ENCODE measurements around the gene ACRV1.

The ACRV1 gene

DNA sequence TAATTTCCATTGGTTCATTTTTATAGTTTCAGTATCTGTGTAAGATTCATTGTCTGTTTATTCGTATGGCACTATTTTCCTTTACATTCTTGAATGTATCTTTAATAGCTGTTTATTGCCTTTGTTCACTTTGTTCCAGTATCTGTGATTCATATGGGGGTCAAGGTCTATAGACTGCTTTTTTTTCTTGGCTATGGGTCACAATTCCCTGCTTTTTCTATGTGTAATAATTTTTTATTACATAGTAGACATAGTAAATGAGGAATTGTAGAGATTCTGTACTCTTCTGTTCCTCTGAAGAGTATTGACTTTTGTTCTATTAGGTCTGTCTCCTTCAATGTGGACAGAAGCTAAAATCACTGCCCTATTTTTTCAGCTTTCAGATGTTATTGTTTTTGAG lies 10.5 kb downstream of the ACRV1 start:
- no peak for TF ChIP-seq FOXM1 (IDR thresholded peaks at IDR 0.05; ENCODE audit: borderline replicate concordance, low read depth)
- TF ChIP-seq TCF12 (IDR thresholded peaks at IDR 0.05; ENCODE audit: low read depth): no peak
- TF ChIP-seq, protein P1, sequence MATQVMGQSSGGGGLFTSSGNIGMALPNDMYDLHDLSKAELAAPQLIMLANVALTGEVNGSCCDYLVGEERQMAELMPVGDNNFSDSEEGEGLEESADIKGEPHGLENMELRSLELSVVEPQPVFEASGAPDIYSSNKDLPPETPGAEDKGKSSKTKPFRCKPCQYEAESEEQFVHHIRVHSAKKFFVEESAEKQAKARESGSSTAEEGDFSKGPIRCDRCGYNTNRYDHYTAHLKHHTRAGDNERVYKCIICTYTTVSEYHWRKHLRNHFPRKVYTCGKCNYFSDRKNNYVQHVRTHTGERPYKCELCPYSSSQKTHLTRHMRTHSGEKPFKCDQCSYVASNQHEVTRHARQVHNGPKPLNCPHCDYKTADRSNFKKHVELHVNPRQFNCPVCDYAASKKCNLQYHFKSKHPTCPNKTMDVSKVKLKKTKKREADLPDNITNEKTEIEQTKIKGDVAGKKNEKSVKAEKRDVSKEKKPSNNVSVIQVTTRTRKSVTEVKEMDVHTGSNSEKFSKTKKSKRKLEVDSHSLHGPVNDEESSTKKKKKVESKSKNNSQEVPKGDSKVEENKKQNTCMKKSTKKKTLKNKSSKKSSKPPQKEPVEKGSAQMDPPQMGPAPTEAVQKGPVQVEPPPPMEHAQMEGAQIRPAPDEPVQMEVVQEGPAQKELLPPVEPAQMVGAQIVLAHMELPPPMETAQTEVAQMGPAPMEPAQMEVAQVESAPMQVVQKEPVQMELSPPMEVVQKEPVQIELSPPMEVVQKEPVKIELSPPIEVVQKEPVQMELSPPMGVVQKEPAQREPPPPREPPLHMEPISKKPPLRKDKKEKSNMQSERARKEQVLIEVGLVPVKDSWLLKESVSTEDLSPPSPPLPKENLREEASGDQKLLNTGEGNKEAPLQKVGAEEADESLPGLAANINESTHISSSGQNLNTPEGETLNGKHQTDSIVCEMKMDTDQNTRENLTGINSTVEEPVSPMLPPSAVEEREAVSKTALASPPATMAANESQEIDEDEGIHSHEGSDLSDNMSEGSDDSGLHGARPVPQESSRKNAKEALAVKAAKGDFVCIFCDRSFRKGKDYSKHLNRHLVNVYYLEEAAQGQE (IDR thresholded peaks at IDR 0.05; ENCODE audit: low read depth): no peak
- no peak for TF ChIP-seq TAF1 (IDR thresholded peaks at IDR 0.05; ENCODE audit: low read depth)
- TF ChIP-seq CREB1 (IDR thresholded peaks at IDR 0.05; ENCODE audit: low read depth): no peak
- no peak for TF ChIP-seq ZBTB7A (IDR thresholded peaks at IDR 0.05; ENCODE audit: low read depth)
- TF ChIP-seq RAD21 (IDR thresholded peaks at IDR 0.05; ENCODE audit: low read depth): no peak
- no peak for TF ChIP-seq NFIC (IDR thresholded peaks at IDR 0.05)
- TF ChIP-seq YY1 (IDR thresholded peaks at IDR 0.05; ENCODE audit: low read depth): no peak
- TF ChIP-seq, protein P2, sequence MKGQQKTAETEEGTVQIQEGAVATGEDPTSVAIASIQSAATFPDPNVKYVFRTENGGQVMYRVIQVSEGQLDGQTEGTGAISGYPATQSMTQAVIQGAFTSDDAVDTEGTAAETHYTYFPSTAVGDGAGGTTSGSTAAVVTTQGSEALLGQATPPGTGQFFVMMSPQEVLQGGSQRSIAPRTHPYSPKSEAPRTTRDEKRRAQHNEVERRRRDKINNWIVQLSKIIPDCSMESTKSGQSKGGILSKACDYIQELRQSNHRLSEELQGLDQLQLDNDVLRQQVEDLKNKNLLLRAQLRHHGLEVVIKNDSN (IDR thresholded peaks at IDR 0.05): no peak
- TF ChIP-seq, protein P3, sequence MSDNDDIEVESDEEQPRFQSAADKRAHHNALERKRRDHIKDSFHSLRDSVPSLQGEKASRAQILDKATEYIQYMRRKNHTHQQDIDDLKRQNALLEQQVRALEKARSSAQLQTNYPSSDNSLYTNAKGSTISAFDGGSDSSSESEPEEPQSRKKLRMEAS (IDR thresholded peaks at IDR 0.05): no peak
- no peak for TF ChIP-seq EP300 (IDR thresholded peaks at IDR 0.05; ENCODE audit: borderline replicate concordance)
- TF ChIP-seq TEAD4 (IDR thresholded peaks at IDR 0.05): no peak
- TF ChIP-seq EGR1 (IDR thresholded peaks at IDR 0.05): no peak
- TF ChIP-seq CEBPB (IDR thresholded peaks at IDR 0.05): no peak

DNA sequence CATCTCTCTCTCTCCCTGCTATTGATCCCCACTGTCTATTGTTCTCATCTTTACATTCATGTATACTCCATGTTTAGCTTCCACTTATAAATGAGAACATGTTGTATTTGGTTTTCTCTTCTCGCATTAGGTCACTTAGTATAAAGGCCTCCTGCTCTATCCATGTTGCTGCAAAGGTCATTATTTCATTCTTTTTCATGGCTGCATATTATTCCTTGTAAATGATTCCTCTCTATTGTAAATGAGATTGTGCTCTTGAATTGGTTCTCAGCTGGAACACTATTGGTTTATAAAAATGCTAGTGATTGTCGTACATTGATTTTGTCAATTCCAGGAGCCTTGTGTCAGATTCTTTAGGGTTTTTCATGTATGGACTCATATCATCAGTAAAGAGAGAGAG lies 13.5 kb downstream of the ACRV1 start:
- TF ChIP-seq ZBTB7A (IDR thresholded peaks at IDR 0.05; ENCODE audit: low read depth) (no peak), TEAD4 (IDR thresholded peaks at IDR 0.05) (no peak), TCF12 (IDR thresholded peaks at IDR 0.05; ENCODE audit: low read depth) (no peak), FOXM1 (IDR thresholded peaks at IDR 0.05; ENCODE audit: borderline replicate concordance, low read depth) (no peak), YY1 (IDR thresholded peaks at IDR 0.05; ENCODE audit: low read depth) (no peak), NFIC (IDR thresholded peaks at IDR 0.05) (no peak), CEBPB (IDR thresholded peaks at IDR 0.05) (no peak), EP300 (IDR thresholded peaks at IDR 0.05; ENCODE audit: borderline replicate concordance) (no peak), CREB1 (IDR thresholded peaks at IDR 0.05; ENCODE audit: low read depth) (no peak), TAF1 (IDR thresholded peaks at IDR 0.05; ENCODE audit: low read depth) (no peak), RAD21 (IDR thresholded peaks at IDR 0.05; ENCODE audit: low read depth) (no peak), EGR1 (IDR thresholded peaks at IDR 0.05) (no peak)
- TF ChIP-seq, protein P1 (IDR thresholded peaks at IDR 0.05; ENCODE audit: low read depth): no peak
- TF ChIP-seq, protein P2 (IDR thresholded peaks at IDR 0.05): no peak

DNA sequence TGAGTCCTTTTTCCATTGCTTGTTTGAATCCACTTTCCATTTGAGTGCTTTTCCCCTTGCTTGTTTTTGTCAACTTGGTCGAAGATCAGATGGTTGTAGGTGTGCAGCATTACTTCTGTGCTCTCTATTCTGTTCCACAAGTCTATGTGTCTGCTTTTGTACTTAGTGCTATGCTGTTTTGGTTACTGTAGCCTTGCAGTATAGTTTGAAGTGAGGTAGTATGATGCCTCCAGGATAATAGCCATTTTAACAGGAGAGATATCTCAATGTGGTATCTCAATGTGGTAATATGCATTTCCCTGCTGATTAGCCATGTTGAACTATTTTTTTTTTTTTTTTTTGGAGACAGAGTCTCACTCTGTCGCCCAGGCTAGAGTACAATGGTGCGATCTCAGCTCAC lies 16.7 kb downstream of the ACRV1 start:
- TF ChIP-seq, protein P2 (IDR thresholded peaks at IDR 0.05): no peak
- TF ChIP-seq, protein P3 (IDR thresholded peaks at IDR 0.05): no peak
- TF ChIP-seq RAD21 (IDR thresholded peaks at IDR 0.05; ENCODE audit: low read depth) (no peak), EGR1 (IDR thresholded peaks at IDR 0.05) (no peak), EP300 (IDR thresholded peaks at IDR 0.05; ENCODE audit: borderline replicate concordance) (no peak), YY1 (IDR thresholded peaks at IDR 0.05; ENCODE audit: low read depth) (no peak), TAF1 (IDR thresholded peaks at IDR 0.05; ENCODE audit: low read depth) (no peak), TEAD4 (IDR thresholded peaks at IDR 0.05) (no peak), CREB1 (IDR thresholded peaks at IDR 0.05; ENCODE audit: low read depth) (no peak)

DNA sequence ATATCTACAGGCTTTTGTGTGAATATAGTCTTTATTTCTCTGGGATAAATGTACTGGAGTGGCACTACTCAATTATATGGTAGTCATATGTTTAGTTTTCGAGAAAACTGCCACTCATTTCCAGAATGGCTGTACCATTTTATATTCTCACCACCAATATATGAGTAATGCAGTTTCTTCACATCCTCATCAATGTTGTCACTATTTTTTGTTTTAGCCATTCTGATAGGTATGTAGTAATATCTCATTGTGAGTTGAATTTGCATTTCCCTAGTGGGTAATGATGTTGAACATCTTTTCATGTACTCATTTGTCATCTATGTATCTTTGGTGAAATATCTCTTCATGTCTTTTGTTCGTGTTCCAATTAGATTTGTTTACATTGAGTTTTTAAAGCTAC lies 18.0 kb downstream of the ACRV1 start:
- TF ChIP-seq EP300 (IDR thresholded peaks at IDR 0.05; ENCODE audit: borderline replicate concordance): no peak
- TF ChIP-seq EGR1 (IDR thresholded peaks at IDR 0.05): no peak
- no peak for TF ChIP-seq YY1 (IDR thresholded peaks at IDR 0.05; ENCODE audit: low read depth)
- no peak for TF ChIP-seq TCF12 (IDR thresholded peaks at IDR 0.05; ENCODE audit: low read depth)
- no peak for TF ChIP-seq CREB1 (IDR thresholded peaks at IDR 0.05; ENCODE audit: low read depth)
- no peak for TF ChIP-seq CEBPB (IDR thresholded peaks at IDR 0.05)
- no peak for TF ChIP-seq ZBTB7A (IDR thresholded peaks at IDR 0.05; ENCODE audit: low read depth)
- no peak for TF ChIP-seq NFIC (IDR thresholded peaks at IDR 0.05)
- TF ChIP-seq TAF1 (IDR thresholded peaks at IDR 0.05; ENCODE audit: low read depth): no peak
- no peak for TF ChIP-seq RAD21 (IDR thresholded peaks at IDR 0.05; ENCODE audit: low read depth)
- no peak for TF ChIP-seq FOXM1 (IDR thresholded peaks at IDR 0.05; ENCODE audit: borderline replicate concordance, low read depth)
- TF ChIP-seq, protein P2 (IDR thresholded peaks at IDR 0.05): no peak
- TF ChIP-seq, protein P3 (IDR thresholded peaks at IDR 0.05): no peak
- TF ChIP-seq, protein P1 (IDR thresholded peaks at IDR 0.05; ENCODE audit: low read depth): no peak
- no peak for TF ChIP-seq TEAD4 (IDR thresholded peaks at IDR 0.05)
